Calu3 (cell line): ENCODE results near the gene ALG11. TPM values are rescaled to one million over a fixed set of nuclear protein-coding genes. Genes with fewer than 3 reads are reported as not detected.

Source experiments
- BruUV-seq: library from RNA; stranded (reverse); fragments of 400-500 nt; replicated peaks from 2 replicates; lab custom pipeline; 2021; lab: Mats Ljungman, UMichigan
- CTCF ChIA-PET: fragments of 300-600 bp; sonication (Branson Sonifier 250); formaldehyde crosslinking; loops from one replicate; lab custom pipeline; 2022; ENCODE audit warnings: antibody characterized with exemption; lab: Charles Lee
- DNase-seq: peaks from one replicate; pipeline ENCODE4 v3.0.0; 2022
- H3K27ac Mint-ChIP-seq: one replicate; pipeline ENCODE4 v1.8.0; 2022; ENCODE audit warnings: mixed read lengths; ENCODE audit not compliant: unreplicated experiment
- H3K27me3 Mint-ChIP-seq: one replicate; pipeline ENCODE4 v1.8.0; 2022; ENCODE audit warnings: mixed read lengths; ENCODE audit not compliant: unreplicated experiment
- H3K36me3 Mint-ChIP-seq: one replicate; pipeline ENCODE4 v1.8.0; 2022; ENCODE audit warnings: mild to moderate bottlenecking, moderate library complexity, mixed read lengths; ENCODE audit not compliant: insufficient read depth, unreplicated experiment
- H3K4me1 Mint-ChIP-seq: one replicate; pipeline ENCODE4 v1.8.0; 2022; ENCODE audit warnings: mild to moderate bottlenecking, low read depth, mixed read lengths; ENCODE audit not compliant: unreplicated experiment
- H3K4me3 Mint-ChIP-seq: one replicate; pipeline ENCODE4 v1.8.0; 2022; ENCODE audit warnings: mild to moderate bottlenecking, low read depth, moderate library complexity, mixed read lengths; ENCODE audit not compliant: unreplicated experiment
- H3K9me3 Mint-ChIP-seq: one replicate; pipeline ENCODE4 v1.8.0; 2022; ENCODE audit warnings: low read depth, mixed read lengths; ENCODE audit not compliant: unreplicated experiment
- CTCF ChIP-seq: fragments of 200-600 bp; IDR thresholded peaks from one replicate; pipeline ENCODE4 v1.8.0; 2022; ENCODE audit warnings: antibody characterized with exemption; ENCODE audit not compliant: unreplicated experiment
- intact Hi-C: fragments of 100-400 bp; cut with micrococcal nuclease; formaldehyde crosslinking; loops from one replicate; pipeline ENCODE4 v1.10.0; 2022; ENCODE audit not compliant: unreplicated experiment
- total RNA-seq: library from RNA; stranded (reverse); gene quantifications from 2 replicates; pipeline ENCODE4 v1.2.3, GENCODE V29; 2022

ALG11 gene
- total RNA-seq, 1 experiment from 2014 or later = 34.3 TPM

- Mint-ChIP-seq H3K27ac (no peak overlapping the region), H3K4me1 (peaks cover under 1% of the 10 kb centered on the region), H3K36me3 (peaks cover 26% of the 10 kb centered on the region), H3K27me3 (no peaks in the 10 kb centered on the region), H3K4me3 (no peak overlapping the region), H3K9me3 (peaks cover 2% of the 10 kb centered on the region)
- intact Hi-C loops = no loop called here
- no peak for TF ChIP-seq CTCF
- no TSS peak for BruUV-seq
- DNase-seq = no peak
- CTCF ChIA-PET = no interaction called here
These were observed 4.1 kb downstream of the ALG11 start for GRCh38 chr13:52016296-52016695.

- Mint-ChIP-seq H3K9me3 (peaks cover 2% of the 10 kb centered on the region), H3K4me3 (no peak overlapping the region), H3K36me3 (peaks cover 14% of the 10 kb centered on the region), H3K4me1 (no peaks in the 10 kb centered on the region), H3K27me3 (no peaks in the 10 kb centered on the region), H3K27ac (no peak overlapping the region)
- DNase-seq = no peak
- CTCF ChIA-PET = no interaction called here
- intact Hi-C loops = no loop called here
- BruUV-seq = no TSS peak
- no peak for TF ChIP-seq CTCF
These were observed 8.0 kb downstream of the ALG11 start for GRCh38 chr13:52020191-52020590.

- H3K9me3 Mint-ChIP-seq = peaks cover 16% of the 10 kb centered on the region
- intact Hi-C loops = no loop called here
- no peaks in the 10 kb centered on the region for H3K27me3 Mint-ChIP-seq
- CTCF ChIA-PET = no interaction called here
- no TSS peak for BruUV-seq
- no peak overlapping the region for H3K27ac Mint-ChIP-seq
- peaks cover 35% of the 10 kb centered on the region for H3K36me3 Mint-ChIP-seq
- H3K4me3 Mint-ChIP-seq = no peak overlapping the region
- DNase-seq = no peak
- no peaks in the 10 kb centered on the region for H3K4me1 Mint-ChIP-seq
- TF ChIP-seq CTCF = no peak
These were observed 10.2 kb downstream of the ALG11 start for GRCh38 chr13:52022356-52022755.

GRCh38 chr13:52024481-52024880 lies 12.3 kb downstream of the ALG11 start, which contains the start of gene UTP14C:
Gene UTP14C, plus strand, starts transcription at chr13:52024691. Its CDS starts 4,114 bp downstream, at chr13:52028805.
- no peak for TF ChIP-seq CTCF
- no peak for DNase-seq
- CTCF ChIA-PET = no interaction called here

More at GRCh38 chr13:52024481-52024880, 12.3 kb downstream of the ALG11 start, which contains the start of gene UTP14C:
- no TSS peak for BruUV-seq
- intact Hi-C loops = no loop called here
- Mint-ChIP-seq H3K36me3 (peaks cover 40% of the 10 kb centered on the region), H3K27ac (no peak within 1 kb of the TSS), H3K27me3 (no peaks in the 10 kb centered on the region), H3K9me3 (peaks cover 19% of the 10 kb centered on the region), H3K4me1 (no peaks in the 10 kb centered on the region), H3K4me3 (no peak within 1 kb of the TSS)
